ENCODE results near the gene SYPL2. TPM values are rescaled to one million over a fixed set of nuclear protein-coding genes. Genes with fewer than 3 reads are reported as not detected.
A peak's percentile ranks its signal among the peaks of the same experiment; 100 is the strongest.

The SYPL2 gene
- total RNA-seq, 1 experiment from 2014 or later: 2.5 TPM

DNA sequence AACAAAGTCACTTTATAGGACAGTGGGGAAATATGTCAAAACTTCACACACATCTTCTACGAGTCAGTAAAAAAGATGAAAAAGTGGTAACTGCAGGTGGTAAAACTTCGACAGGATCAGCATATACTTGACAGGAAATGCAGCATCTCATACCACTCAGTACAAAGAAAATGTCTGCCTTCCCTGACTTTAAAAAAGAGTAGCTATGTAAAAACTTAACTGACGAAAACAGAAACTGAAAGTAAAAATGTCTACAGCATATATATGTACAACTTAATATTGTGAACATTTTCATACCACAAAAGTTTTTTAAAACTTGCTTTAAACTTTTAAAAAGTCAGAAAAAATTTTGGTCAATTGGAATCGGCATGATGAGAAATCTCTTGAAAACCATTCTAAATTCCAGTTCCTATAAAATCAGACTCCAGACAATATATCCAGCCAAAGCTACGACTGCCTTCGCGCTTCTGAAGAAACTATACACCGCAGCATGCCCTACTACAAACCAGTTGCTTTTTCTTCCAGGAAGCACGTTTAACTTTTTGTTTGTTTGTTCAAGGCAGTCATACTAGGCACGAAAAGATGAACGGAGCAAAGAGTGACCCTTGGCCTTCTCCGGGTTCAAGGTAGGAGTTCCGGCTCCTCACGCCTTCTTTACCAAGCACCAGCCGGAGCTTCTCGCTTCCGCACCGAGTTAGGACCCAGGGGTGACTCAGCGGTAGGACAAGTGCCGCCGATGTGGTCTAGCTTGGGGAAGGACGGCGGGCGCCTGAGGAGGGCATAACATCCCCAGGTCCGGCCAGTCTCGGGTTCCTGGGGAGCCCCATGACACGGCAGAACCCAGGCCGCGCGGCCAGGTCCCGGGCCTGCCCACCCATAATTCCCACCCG, 40.7 kb upstream of the SYPL2 start:
- Histone ChIP-seq H4K20me1 (ENCODE audit: control insufficient read depth, insufficient read depth, insufficient read length) (no peaks in the 10 kb centered on the region), H2BK20ac (ENCODE audit: low read depth, low read length, poor library complexity, severe bottlenecking) (no peak overlapping the region), H3K27me3 (ENCODE audit: insufficient read depth, low read length) (no peaks in the 10 kb centered on the region), H4K91ac (ENCODE audit: insufficient read length, low read depth, low read length) (no peak overlapping the region), H3K79me2 (ENCODE audit: insufficient read depth, low read length) (peaks cover 18% of the 10 kb centered on the region; the same call in 1 of the 2 replicates), H3K23ac (ENCODE audit: insufficient read length, low read depth, low read length) (no peak overlapping the region), H3K14ac (ENCODE audit: insufficient read depth, low read length) (peak overlapping the region; percentile 70), H3K27ac (ENCODE audit: insufficient read length, low read depth, low read length) (peak overlapping the region; percentile 2), H2BK12ac (ENCODE audit: insufficient read length, low read depth, low read length) (no peak overlapping the region), H3K23me2 (ENCODE audit: insufficient read length, low read depth, low read length, poor library complexity, severe bottlenecking) (peaks cover 2% of the 10 kb centered on the region), H3K9ac (ENCODE audit: extremely low read depth, insufficient read length, low read length) (peak overlapping the region; percentile 73), H2BK120ac (ENCODE audit: low read depth, low read length, poor library complexity, severe bottlenecking) (no peak overlapping the region), H2BK15ac (ENCODE audit: low read depth, low read length) (no peak overlapping the region), H3K4me1 (ENCODE audit: insufficient read depth, low read length) (no peaks in the 10 kb centered on the region; the same call in 1 of the 2 replicates), H2AK5ac (ENCODE audit: insufficient read length, low read length) (no peak overlapping the region), H3K56ac (ENCODE audit: insufficient read length, low read depth, low read length) (no peak overlapping the region), H3K18ac (ENCODE audit: insufficient read length, low read depth, low read length) (peak overlapping the region; percentile 61), H3T11ph (ENCODE audit: low read length) (no peak overlapping the region), H3K79me1 (ENCODE audit: insufficient read depth, low read depth, low read length, poor library complexity, severe bottlenecking) (no peaks in the 10 kb centered on the region), H2BK5ac (ENCODE audit: insufficient read length, low read length) (no peak overlapping the region), H3K9me3 (ENCODE audit: control insufficient read depth, low read depth, low read length) (no peaks in the 10 kb centered on the region), H2AFZ (ENCODE audit: low read length) (no peak overlapping the region), H4K8ac (replicated peaks; ENCODE audit: insufficient read length, low read depth, low read length) (no peak overlapping the region), H3K4me2 (ENCODE audit: insufficient read depth, insufficient read length, low read length) (peak overlapping the region; percentile 75), H4K5ac (ENCODE audit: insufficient read length, low read depth, low read length) (no peak overlapping the region), H3K4ac (ENCODE audit: low read depth, low read length) (no peak overlapping the region)
- Mint-ChIP-seq H3K27ac (peak overlapping the region; percentile 92 to 97 (median 95); a peak in 6 of 7 replicates), H3K9me3 (no peaks in the 10 kb centered on the region), H3K4me3 (peak overlapping the region; percentile 93 to 96), H3K36me3 (ENCODE audit: insufficient read depth in 1 of 3, low read depth in 3 of 3) (peaks cover 5 to 16% (median 11%) of the 10 kb centered on the region in 3 experiments; a peak in 5 of 7 replicates), H3K4me1 (peaks cover 18 to 21% of the 10 kb centered on the region in 2 experiments), H3K27me3 (ENCODE audit: low read depth) (no peaks in the 10 kb centered on the region)
- no CpG with 5 or more reads among the region's 32 CpGs for WGBS (ENCODE audit: extremely low coverage, insufficient read length, low lambda C conversion rate)
- no peak for DNase-seq
- TF ChIP-seq, protein P1, sequence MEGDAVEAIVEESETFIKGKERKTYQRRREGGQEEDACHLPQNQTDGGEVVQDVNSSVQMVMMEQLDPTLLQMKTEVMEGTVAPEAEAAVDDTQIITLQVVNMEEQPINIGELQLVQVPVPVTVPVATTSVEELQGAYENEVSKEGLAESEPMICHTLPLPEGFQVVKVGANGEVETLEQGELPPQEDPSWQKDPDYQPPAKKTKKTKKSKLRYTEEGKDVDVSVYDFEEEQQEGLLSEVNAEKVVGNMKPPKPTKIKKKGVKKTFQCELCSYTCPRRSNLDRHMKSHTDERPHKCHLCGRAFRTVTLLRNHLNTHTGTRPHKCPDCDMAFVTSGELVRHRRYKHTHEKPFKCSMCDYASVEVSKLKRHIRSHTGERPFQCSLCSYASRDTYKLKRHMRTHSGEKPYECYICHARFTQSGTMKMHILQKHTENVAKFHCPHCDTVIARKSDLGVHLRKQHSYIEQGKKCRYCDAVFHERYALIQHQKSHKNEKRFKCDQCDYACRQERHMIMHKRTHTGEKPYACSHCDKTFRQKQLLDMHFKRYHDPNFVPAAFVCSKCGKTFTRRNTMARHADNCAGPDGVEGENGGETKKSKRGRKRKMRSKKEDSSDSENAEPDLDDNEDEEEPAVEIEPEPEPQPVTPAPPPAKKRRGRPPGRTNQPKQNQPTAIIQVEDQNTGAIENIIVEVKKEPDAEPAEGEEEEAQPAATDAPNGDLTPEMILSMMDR (conservative IDR thresholded peaks at IDR 0.05): no peak
